Measurements from ENCODE around the gene CREB3L4. TPM values are rescaled to one million over a fixed set of nuclear protein-coding genes. Genes with fewer than 3 reads are reported as not detected.

CREB3L4 gene, protein sequence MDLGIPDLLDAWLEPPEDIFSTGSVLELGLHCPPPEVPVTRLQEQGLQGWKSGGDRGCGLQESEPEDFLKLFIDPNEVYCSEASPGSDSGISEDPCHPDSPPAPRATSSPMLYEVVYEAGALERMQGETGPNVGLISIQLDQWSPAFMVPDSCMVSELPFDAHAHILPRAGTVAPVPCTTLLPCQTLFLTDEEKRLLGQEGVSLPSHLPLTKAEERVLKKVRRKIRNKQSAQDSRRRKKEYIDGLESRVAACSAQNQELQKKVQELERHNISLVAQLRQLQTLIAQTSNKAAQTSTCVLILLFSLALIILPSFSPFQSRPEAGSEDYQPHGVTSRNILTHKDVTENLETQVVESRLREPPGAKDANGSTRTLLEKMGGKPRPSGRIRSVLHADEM
- total RNA-seq (6.4 and 8.2 TPM in 2 replicates), polyA plus RNA-seq (3.7 and 4.8 TPM in 2 replicates), polyA minus RNA-seq (ENCODE audit: low replicate concordance) (2.0 and 16.6 TPM in 2 replicates)
- polyA plus RNA-seq (2012) = 3.3 and 4.6 TPM in 2 replicates

DNA sequence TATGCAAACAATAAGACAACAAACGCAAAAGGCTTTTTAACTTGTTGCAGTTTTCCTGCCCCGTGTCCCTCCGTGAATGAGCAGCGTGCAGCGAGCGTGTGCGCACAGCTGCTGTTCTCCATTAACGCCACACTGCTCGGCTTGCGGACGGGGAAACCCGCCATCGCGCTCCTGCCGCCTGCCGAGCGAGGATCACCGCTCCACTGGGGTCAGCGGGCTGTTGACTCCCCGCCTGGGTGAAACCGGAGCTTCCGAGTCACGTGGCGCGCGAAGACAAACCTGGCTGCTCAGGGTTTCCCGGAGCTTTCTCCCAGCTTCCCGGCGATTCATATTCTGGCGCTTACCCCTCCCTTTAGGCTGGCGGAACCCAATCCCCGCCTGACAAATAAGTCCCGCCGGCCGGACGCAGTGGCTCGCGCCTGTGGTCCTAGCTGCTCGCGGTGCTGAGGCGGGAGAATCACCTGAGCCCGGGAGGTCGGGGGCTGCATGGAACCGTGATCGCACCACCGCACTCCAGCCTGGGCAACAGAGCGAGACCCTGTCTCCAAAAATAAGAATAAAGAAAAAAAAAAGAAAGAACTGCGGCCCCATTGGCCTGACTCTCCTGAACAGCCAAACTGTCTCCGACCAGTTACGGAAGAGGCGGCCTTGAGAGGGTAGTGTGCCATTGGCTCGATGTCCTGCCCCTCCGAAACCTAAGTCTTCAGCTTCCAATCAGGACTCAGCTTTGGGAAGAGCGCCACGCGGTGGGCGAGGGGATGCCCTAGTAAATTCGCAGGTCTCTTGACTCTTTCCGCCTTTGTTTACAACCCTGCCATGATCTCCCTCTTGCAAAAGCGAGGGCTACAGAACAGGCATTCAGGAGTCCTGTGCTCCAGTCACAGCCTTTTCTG lies at the start of gene CREB3L4:
Gene CREB3L4, plus strand, starts transcription at position 796 of the 893 bp plus-strand sequence. CDS start 624 bp downstream, outside the sequence.
- no peaks in the 10 kb centered on the region for H3K9me3 ChIP-seq (ENCODE audit: control insufficient read depth, insufficient read depth, low read depth, low read length)
- peak; percentile 99 to 100 for DNase-seq (ENCODE audit: low read depth in 2 of 2)
- TF ChIP-seq, protein P1, sequence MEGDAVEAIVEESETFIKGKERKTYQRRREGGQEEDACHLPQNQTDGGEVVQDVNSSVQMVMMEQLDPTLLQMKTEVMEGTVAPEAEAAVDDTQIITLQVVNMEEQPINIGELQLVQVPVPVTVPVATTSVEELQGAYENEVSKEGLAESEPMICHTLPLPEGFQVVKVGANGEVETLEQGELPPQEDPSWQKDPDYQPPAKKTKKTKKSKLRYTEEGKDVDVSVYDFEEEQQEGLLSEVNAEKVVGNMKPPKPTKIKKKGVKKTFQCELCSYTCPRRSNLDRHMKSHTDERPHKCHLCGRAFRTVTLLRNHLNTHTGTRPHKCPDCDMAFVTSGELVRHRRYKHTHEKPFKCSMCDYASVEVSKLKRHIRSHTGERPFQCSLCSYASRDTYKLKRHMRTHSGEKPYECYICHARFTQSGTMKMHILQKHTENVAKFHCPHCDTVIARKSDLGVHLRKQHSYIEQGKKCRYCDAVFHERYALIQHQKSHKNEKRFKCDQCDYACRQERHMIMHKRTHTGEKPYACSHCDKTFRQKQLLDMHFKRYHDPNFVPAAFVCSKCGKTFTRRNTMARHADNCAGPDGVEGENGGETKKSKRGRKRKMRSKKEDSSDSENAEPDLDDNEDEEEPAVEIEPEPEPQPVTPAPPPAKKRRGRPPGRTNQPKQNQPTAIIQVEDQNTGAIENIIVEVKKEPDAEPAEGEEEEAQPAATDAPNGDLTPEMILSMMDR (conservative IDR thresholded peaks at IDR 0.05 in 1 of 2, IDR thresholded peaks at IDR 0.05 in 1 of 2; ENCODE audit: low read depth in 1 of 2, low read length in 2 of 2) = peak; percentile 29 to 55
- TF ChIP-seq EZH2 (IDR thresholded peaks at IDR 0.05; ENCODE audit: low read length, missing control alignments) = no peak
- peak within 1 kb of the TSS; percentile 62 to 90 (median 81) for H3K4me3 ChIP-seq (replicated peaks in 1 of 4; ENCODE audit: control extremely low read depth in 1 of 4, insufficient read depth in 1 of 4, low read depth in 3 of 4, low read length in 4 of 4)
- H3K4me2 ChIP-seq (ENCODE audit: extremely low read depth, insufficient read depth, low read length) = peak within 1 kb of the TSS; percentile 99
- peaks cover 7% of the 10 kb centered on the region for H3K79me2 ChIP-seq (ENCODE audit: control insufficient read depth, insufficient read depth, low read length)
- H4K20me1 ChIP-seq (ENCODE audit: control insufficient read depth, extremely low read depth, insufficient read depth, low read length) = no peaks in the 10 kb centered on the region
- H3K27ac ChIP-seq (ENCODE audit: insufficient read depth, low read length) = peak within 1 kb of the TSS; percentile 80
- H3K27me3 ChIP-seq (ENCODE audit: control insufficient read depth, insufficient read depth, low read length) = no peaks in the 10 kb centered on the region
- H2AFZ ChIP-seq (ENCODE audit: low read length) = peak within 1 kb of the TSS; percentile 92
- H3K36me3 ChIP-seq (ENCODE audit: control insufficient read depth, insufficient read depth, low read length) = no peaks in the 10 kb centered on the region
- H3K9ac ChIP-seq (ENCODE audit: insufficient read depth, low read length) = peak within 1 kb of the TSS; percentile 75
- H3K4me1 ChIP-seq (ENCODE audit: control insufficient read depth, extremely low read depth, insufficient read depth, low read length) = peaks cover 13% of the 10 kb centered on the region

DNA sequence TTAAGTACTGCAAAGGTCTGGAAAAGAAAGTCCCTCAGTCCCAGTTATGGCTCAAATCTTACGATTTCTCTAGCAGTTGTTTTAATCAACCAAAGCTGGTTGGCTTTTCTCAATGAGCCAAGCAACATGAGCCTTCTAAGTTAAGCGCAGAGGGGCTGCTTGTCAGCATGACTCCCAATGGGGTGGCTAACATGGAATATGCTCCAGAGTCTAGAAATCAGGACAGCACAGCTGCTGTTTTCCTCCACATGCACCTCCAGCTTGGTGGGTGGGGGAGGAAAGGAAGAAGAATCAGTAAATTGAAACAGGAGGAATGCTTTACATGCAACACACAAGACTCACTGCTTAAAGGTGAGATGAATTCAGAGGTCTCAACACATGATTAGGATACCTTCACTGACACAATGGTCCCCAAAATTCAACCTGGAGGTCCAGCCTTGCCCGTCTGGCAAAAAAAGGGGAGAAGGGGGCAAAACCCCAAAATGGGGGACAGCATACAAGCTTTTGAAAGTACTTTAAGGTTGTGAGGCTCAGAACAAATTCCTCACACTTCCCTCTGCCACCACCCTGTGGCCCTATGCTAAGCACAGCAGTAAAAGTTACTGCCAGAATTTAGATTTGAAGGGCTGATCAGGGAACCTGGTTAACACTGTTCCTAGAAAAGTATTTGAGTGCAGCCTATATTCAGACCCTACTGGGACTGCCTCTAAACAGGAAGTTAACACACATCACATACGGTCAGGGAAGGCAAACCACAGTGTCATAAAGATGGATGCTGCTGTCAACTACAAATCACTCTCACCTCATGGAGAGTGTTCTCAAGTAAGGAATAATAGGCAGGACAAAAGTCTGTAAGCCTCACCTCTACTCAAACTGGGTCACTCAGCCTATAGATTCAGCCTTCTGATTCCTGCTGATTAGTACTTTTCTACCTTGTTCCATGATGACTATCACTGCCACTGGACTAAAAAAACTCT lies 47.5 kb upstream of the CREB3L4 start:
- H3K9ac ChIP-seq (ENCODE audit: insufficient read depth, low read length) = no peak overlapping the region
- peak overlapping the region; percentile 72 for H3K4me2 ChIP-seq (ENCODE audit: extremely low read depth, insufficient read depth, low read length)
- H3K36me3 ChIP-seq (ENCODE audit: control insufficient read depth, insufficient read depth, low read length) = no peaks in the 10 kb centered on the region
- H3K79me2 ChIP-seq (ENCODE audit: control insufficient read depth, insufficient read depth, low read length) = peaks cover 42% of the 10 kb centered on the region
- H3K4me3 ChIP-seq (replicated peaks in 1 of 4; ENCODE audit: control extremely low read depth in 1 of 4, insufficient read depth in 1 of 4, low read depth in 3 of 4, low read length in 4 of 4) = peak overlapping the region; percentile 21 to 92 (median 80)
- H2AFZ ChIP-seq (ENCODE audit: low read length) = no peak overlapping the region
- peaks cover 3% of the 10 kb centered on the region for H4K20me1 ChIP-seq (ENCODE audit: control insufficient read depth, extremely low read depth, insufficient read depth, low read length)
- TF ChIP-seq, protein P1 (conservative IDR thresholded peaks at IDR 0.05 in 1 of 2, IDR thresholded peaks at IDR 0.05 in 1 of 2; ENCODE audit: low read depth in 1 of 2, low read length in 2 of 2) = peak; percentile 41 to 43
- TF ChIP-seq EZH2 (IDR thresholded peaks at IDR 0.05; ENCODE audit: low read length, missing control alignments) = no peak
- H3K27me3 ChIP-seq (ENCODE audit: control insufficient read depth, insufficient read depth, low read length) = no peaks in the 10 kb centered on the region
- H3K27ac ChIP-seq (ENCODE audit: insufficient read depth, low read length) = no peak overlapping the region
- peak; percentile 18 to 64 for DNase-seq (ENCODE audit: low read depth in 2 of 2)
- no peaks in the 10 kb centered on the region for H3K9me3 ChIP-seq (ENCODE audit: control insufficient read depth, insufficient read depth, low read depth, low read length)
- H3K4me1 ChIP-seq (ENCODE audit: control insufficient read depth, extremely low read depth, insufficient read depth, low read length) = peaks cover 18% of the 10 kb centered on the region

Measured in fibroblast of lung (primary cell).